Fibroblast of upper back skin (primary cell): ENCODE results near the gene NSG1.
"Not testable (repeated sequence)": the region's sequence is repeated elsewhere in the genome, so short reads cannot be mapped to it uniquely, and the experiment has no call there.

Experiments used
- DNase-seq: peaks from one replicate; pipeline ENCODE4 v3.0.0-alpha.2; 2013

The NSG1 gene

GRCh38 chr4:4417886-4418285 lies 31.0 kb downstream of the NSG1 start:
- no peak for DNase-seq

GRCh38 chr4:4418676-4419390 lies 31.9 kb downstream of the NSG1 start:
- no peak for DNase-seq

- no peak for DNase-seq
Observed at GRCh38 chr4:4419896-4420295, 33.0 kb downstream of the NSG1 start.

GRCh38 chr4:4420421-4420820 lies 33.5 kb downstream of the NSG1 start:
- no peak for DNase-seq

- no peak for DNase-seq
Observed at GRCh38 chr4:4421356-4421755, 34.5 kb downstream of the NSG1 start.

- DNase-seq = not testable (repeated sequence)
Observed at GRCh38 chr4:4422117-4422516, 35.2 kb downstream of the NSG1 start.

GRCh38 chr4:4422856-4423499 lies 36.1 kb downstream of the NSG1 start:
- DNase-seq = no peak

GRCh38 chr4:4423706-4424498 lies 37.0 kb downstream of the NSG1 start:
- DNase-seq = no peak

GRCh38 chr4:4424499-4425115 lies 37.7 kb downstream of the NSG1 start:
- DNase-seq = no peak

GRCh38 chr4:4425119-4425690 lies 38.3 kb downstream of the NSG1 start:
- no peak for DNase-seq

GRCh38 chr4:4425696-4426095 lies 38.8 kb downstream of the NSG1 start:
- no peak for DNase-seq

GRCh38 chr4:4426511-4427120 lies 39.7 kb downstream of the NSG1 start:
- DNase-seq = no peak

GRCh38 chr4:4427121-4427870 lies 40.4 kb downstream of the NSG1 start:
- DNase-seq = peak; percentile 4

- no peak for DNase-seq
Observed at GRCh38 chr4:4427886-4428285, 41.0 kb downstream of the NSG1 start.

- no peak for DNase-seq
Observed at GRCh38 chr4:4428966-4429875, 42.3 kb downstream of the NSG1 start.

GRCh38 chr4:4430492-4431195 lies 43.7 kb downstream of the NSG1 start:
- peak; percentile 89 for DNase-seq

GRCh38 chr4:4432341-4433125 lies 45.6 kb downstream of the NSG1 start:
- DNase-seq = no peak

GRCh38 chr4:4433941-4434340 lies 47.0 kb downstream of the NSG1 start:
- DNase-seq = no peak

- DNase-seq = no peak
Observed at GRCh38 chr4:4436244-4436823, 49.4 kb downstream of the NSG1 start.
